GM19438 (cell line): ENCODE data around the gene LMAN1.
A peak's percentile ranks its signal among the peaks of the same experiment; 100 is the strongest.

Experiments
- ATAC-seq: cut with Tn5 transposase; IDR thresholded peaks from one replicate; pipeline ENCODE4 v1.9.1; 2021; ENCODE audit warnings: low read depth; ENCODE audit not compliant: unreplicated experiment

LMAN1 gene, protein sequence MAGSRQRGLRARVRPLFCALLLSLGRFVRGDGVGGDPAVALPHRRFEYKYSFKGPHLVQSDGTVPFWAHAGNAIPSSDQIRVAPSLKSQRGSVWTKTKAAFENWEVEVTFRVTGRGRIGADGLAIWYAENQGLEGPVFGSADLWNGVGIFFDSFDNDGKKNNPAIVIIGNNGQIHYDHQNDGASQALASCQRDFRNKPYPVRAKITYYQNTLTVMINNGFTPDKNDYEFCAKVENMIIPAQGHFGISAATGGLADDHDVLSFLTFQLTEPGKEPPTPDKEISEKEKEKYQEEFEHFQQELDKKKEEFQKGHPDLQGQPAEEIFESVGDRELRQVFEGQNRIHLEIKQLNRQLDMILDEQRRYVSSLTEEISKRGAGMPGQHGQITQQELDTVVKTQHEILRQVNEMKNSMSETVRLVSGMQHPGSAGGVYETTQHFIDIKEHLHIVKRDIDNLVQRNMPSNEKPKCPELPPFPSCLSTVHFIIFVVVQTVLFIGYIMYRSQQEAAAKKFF

DNA sequence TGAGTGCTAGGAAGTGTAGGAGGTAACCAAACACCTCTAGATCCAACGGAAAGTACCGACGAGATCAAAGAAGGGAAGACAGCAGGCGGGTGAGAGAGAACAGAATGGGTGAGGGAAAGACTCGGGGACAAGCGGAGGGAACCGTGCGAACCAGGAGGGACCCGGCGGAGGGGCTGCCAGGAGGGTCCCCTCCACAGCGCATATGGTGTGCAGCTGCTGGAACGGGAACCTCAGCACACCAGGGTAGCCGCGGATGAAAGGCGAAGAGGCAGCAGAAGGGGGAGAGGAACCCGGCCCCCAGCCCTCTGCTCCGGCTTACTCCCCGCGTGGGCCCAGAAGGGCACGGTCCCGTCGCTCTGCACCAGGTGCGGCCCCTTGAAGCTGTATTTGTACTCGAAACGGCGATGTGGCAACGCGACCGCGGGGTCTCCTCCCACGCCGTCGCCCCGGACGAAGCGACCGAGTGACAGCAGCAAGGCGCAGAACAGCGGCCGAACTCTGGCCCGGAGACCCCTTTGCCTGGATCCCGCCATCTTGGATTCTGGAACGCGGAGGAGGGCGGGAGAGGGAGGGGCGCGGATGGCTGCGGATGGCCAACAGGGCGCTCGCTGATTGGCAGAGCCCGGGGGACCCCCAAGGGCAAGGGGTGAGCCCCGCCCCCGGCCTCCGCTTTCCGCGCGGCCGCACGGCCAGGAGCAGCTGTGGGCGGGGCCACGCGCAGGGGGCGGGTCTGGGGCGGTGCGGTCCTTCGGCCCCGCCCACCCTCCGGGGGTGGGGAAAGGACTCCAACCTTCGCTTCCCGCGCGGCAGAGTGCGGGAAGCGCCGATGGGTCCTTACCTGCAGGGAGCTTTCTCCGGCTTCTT, at the start of gene LMAN1:
Gene LMAN1, minus strand, starts transcription at position 554 of the 864 bp plus-strand sequence. Its CDS starts 21 bp downstream, at position 533.
- peak; percentile 91 for ATAC-seq

DNA sequence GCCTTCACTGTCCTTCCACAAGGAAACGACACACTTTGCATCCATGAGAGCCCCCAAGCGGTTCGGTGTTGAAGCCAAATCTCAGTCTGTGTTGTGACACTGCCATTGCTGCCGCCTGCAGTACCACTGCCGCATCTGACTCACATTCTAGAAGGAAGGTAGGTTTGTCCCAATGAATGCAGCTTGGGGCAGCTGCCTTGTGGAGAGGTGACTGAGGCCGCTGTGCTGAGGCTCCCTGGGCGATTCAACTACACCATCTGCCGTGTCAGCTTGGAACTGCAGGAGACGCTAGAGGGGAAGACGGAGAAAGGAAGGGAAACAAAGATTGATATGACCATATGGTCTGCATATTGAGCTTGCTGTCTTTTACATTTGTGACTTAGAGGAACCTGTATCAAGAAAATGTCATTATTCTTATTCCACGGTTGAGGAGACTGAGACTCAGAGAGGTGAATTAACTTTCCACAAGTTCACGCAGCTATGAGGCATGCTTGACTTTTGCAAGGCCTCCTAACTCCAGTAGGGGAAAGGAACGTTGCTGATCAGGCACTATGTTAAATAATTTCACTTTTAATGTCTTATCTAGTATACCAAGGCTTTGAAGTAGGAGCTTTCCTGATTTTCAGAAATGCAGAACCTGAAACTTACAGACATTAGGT, 43.5 kb upstream of the LMAN1 start:
- ATAC-seq, result peak; percentile 99

DNA sequence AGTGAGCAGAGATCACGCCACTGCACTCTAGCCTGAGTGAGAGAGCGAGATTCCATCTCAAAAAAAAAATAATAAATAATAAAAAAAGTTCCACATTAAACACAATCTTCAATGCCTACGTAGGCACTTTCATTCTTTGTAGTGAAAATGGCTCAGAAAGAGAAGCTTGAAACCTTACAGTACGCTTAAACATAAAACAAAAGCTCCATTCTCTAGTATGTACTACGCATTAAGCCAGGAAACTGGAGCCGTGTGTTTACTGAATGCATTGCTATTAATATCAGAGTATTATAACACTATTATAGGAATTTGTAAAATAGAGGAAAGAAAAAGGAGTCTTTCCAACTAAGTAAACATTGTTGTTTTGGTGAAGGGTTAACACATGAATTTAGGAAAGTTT, 41.3 kb upstream of the LMAN1 start:
- ATAC-seq, result no peak

DNA sequence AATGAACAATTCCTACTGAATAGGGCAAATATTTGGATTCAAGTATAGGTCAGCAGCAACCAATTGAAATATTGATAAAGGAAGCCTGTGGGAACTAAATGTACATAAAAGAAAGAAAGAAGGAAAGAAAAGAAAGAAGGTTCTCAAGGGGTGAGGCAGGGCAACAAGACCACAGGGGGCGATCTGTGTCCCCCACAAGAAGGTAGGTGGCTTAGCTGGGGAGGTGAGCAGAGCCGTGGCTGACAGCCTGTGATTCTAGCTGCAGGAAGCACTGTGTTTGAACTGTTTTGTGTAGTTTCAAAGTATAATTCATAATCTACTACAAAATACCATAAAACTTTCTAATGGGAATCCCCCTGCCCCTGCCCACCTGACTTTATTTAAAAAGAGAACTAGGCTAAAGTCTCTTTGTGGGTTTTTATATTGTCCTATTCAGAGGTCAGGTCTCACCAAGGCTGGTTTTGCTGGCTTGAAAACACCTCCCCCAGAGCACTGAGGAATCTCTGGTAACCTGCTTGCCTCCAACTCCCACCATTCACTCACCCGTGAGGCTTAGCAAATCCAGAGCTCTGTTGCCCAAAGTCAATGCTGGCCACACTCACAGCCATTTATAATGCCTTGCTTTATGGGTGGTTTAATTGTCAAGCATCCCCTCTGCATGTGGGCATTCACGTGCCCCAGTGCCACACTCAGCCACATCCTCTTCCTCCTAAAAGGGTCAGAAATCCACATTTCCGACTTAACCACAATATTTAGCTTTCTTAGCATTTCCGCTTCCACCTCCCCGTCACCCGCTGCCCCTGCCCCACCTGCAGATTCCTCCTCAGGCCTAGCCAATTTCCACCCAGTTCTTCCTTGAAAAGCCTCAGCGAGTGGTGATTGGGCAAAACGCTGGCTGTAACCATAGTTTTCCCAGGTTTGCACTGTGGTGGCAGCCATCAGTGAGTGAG, 36.4 kb upstream of the LMAN1 start:
- ATAC-seq, result no peak

DNA sequence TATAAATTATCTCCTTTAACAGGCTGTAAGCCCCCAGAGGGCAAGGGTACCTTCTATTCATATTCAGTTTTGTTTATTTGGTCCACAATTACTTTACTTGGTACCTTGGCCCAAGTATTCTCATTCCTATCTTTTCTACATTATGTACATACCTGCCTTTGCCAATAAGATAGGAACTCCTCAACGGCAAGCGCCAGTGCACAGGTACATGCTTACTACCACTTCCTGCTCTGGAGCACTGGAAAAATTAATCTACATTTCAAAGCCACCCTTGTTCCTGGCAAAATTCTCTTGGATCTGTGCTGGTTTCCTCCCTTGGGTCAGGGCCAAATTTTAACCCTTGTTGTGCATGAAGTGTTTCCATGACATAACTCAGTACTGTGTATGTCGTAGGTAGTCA, 34.3 kb upstream of the LMAN1 start:
- no peak for ATAC-seq

DNA sequence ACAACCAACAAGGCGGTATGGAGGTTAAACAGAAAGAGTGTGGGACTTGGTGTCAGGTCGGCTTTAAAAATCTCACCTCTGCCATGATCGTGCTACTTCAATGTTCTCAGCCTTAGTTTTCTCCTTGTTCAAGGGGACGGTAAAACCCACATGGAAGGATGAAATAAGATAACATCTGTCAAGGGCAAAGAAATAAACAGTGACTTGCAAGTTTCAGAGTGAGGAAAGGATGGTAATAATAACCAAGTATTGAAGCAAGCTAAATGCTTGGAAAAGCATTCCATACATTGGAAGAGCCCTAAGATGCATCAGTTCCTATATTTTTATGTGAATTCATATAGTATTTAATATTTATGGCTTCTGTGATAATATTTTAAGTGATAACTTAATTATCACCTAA, 29.8 kb upstream of the LMAN1 start:
- no peak for ATAC-seq

DNA sequence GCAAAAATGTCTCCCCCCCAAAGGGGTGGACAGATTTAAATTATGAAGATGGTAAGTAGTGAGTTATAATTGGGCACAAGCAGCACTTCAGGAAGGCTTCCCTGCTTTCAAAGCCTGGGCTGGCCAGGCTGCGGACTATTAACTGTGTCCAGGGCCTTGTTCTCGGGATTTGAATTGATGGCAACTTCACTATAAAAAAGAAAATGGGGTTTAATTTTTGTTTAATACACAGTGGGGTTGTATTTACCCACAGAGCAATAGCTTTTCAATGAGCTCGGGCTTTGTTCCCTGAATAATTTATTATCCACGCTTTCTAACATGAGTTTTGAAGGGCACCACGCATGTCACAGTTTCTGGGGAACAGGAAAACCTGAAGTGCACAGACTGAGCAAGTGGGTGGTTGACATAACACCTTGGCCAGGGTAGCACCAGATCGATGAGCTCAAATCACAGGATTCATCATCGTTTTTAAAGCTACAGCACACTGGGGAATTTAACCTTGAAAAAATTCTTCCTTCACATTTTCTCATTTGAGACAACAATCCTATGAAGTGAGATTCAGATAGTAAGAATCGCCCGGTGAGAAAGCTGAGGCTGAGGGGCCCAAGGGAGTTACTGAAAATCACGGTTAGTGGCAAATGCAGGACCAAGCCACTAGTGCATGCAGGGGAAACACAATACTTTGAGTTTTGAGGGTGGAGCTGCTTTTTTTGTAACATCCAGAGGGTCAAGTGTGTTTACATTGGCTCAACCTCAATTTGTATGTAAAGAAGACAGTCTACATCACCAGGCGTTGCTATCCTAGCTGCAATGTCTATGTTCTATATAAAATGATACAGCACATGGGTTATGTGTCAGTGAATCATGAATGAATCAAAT, 28.9 kb upstream of the LMAN1 start:
- no peak for ATAC-seq

DNA sequence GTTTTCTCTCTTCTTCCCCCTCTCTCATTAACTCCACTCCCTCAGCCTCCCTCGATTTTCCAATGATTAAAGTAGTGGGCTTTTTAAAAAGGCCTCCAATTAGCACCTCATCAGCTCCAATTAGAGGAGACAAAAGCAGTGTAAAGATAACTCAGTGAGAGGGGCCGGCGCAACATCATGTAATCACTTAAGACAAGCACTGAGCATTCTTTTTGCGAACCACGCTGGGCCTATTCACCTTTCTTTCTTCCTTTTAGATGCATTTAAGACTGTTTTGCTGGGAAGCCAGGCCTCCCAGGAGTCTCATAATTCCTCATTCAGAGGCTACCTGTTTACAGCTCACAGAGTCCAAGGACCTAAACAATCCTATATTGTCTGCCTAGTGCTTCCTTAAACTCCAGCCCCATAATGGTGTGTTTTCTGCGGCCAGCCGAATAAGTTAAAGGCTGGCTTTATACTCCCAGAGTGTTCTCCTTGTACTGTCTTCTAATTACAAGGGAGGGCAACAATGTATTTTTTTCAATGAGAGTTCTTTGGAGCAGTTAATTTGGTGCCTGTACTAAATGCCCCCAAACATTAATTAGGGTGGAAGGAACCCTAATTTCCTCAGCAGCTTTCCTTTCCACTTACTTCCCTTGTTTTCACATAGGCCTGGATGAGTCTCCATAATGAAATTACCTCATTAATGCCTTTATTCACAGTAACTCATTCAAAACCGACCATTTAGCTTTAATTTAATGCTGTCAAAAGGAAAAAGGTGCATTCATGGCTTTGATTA, 28.0 kb upstream of the LMAN1 start:
- no peak for ATAC-seq

DNA sequence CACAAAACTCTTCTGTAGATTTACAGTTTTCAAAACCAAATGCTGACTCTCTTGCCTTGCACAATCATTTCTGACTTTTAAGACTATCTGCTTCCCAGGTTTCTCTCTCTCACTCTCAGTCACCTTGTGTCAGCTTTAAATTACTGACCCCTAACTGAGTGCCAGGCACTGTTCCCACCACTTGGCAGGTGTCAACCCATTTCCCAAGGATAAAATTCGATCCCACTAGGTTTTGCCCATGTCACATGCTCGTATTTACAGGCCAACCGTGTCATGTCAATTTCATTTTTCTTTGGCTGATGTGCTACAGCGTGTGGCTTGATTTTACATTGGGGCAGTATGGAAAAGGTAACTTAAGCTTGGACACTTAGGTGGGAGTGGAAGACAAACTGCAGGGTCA, 26.1 kb upstream of the LMAN1 start:
- no peak for ATAC-seq

DNA sequence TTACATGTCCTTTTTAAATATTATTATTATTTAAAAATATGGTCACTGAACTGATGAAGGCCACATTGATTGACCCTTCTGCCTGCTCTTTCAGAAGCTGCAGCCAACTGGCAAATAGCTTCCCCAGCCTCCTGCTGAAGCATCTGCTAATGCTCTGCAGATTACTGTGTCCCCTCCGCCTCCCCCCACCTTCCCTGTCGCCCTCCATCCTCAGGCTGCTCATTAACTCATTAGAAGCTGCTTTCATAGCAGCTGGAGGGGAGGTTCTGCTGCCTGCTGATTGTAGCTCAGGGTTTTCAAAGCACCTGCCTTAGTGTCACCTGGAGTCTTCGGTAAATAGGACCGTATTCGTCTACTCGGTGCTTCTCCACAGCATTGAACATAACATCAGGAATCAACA, 24.8 kb upstream of the LMAN1 start:
- no peak for ATAC-seq

DNA sequence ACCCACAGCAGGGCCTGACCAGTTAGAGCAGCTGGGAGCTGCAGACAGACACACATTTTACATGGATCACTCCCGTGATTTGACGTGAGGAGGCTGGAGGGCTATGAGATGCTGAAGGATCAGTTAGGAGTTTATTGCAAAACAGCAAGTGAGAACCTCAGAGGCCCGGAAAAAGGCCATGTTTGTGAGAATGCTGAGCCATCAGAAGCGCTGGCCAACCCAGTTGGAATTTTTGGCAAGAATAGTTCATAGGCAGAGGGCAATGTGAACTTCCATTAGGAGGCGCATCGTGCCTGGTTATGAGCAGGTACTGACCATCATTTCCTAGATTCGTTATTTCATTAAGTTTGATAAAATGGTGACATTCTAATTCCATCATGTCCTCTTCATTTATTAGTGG, 23.3 kb upstream of the LMAN1 start:
- no peak for ATAC-seq

DNA sequence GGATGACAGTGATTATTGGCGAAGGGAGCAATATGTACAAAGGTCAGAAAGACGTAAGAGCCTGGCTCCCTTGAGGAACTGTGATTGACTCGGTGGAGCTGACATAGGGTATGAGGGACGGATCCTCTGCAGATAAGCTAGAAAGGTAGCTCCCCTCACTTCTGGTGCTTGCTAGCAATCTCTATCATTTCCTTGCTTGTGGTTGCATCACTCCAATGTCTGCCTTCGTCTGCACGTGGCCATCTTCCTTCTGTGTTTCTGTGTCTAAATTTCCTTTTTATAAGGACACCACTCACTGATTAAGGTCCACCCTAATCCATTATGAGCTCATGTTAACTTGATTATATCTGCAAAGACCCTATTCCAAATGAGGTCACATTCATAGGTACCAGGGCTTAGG, 22.9 kb upstream of the LMAN1 start:
- ATAC-seq, result no peak

DNA sequence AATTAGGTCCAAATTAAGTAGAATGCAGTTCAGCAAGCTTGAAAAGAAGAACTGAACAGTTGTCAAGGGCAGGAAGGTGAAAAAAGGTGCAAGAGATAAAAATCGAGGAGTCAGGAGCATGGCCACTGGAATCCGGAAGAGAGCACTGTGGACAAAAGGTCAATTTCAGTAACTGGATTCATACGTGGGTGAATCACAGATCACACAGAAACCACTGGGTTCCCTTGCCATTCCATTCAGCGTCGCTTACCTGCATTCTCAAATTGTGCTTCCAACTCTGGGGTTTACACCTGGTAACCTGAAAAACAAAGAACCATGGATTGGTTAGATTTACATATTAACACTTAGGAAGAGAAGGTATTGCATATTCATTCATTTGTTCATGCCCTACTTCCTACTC, 21.6 kb upstream of the LMAN1 start:
- no peak for ATAC-seq

DNA sequence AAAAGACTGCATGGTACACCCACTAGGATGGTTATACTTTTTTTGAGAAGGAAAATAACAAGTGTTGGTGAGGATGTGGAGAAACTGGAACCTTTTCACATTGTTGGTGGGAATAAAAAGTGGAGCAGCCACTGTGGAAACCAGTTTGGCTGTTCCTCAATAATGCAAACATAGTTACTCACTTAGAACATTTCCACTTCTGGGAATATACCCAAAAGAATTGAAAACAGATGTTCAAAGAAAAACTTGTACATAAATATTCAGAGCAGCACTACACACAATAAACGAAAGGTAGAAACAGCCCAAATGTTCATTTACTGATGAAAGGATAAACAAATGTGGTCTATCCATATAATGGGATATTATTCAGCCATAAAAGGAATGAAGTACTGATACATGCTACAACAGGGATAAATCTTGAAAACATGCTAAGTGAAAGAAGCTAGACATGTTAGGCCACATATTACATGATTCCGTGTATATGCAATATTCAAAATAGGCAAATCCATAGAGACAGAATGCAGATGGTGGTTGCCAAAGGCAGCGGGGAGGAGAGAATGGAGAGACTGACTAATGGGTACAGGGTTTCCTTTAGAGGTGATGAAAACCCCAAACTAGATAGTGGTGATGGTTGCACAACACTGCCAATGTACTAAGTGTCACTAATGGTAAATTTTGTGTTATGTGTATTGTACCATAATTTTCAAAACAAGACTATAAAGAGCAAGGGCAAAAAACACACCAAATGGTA, 20.9 kb upstream of the LMAN1 start:
- ATAC-seq, result no peak

DNA sequence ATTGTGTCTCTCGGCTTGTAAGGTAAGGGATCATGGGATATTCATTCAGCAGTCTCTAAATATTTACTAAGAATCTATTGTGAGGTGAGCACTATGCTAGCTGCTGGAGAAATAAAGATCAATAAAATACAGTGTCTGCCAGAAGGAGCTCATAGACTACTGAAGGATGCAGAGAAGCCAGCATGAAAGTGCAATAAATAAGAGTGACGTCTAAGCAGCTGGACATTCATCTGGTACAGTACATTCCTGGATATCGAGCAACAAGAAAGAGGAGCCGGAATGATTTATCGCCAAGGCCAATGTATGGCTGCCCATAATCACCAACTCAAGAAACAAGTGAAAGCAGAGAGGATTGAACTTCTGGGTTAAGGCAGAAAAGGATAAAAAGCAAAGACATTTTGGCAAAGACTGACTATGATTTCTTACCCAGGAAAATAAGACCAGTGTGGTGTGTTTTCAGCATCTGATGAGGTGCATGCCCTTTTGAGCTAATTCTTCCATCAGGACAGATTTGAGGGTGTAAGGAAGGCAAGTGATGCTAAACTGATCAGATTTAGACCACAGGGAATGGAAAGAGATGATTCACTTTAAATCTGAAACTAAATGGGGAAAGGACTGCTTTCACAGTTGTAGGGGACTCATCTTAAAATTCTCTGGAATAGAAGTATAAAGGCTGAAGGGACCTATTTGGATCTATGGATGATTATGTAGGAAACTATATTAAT, 18.7 kb upstream of the LMAN1 start:
- no peak for ATAC-seq

DNA sequence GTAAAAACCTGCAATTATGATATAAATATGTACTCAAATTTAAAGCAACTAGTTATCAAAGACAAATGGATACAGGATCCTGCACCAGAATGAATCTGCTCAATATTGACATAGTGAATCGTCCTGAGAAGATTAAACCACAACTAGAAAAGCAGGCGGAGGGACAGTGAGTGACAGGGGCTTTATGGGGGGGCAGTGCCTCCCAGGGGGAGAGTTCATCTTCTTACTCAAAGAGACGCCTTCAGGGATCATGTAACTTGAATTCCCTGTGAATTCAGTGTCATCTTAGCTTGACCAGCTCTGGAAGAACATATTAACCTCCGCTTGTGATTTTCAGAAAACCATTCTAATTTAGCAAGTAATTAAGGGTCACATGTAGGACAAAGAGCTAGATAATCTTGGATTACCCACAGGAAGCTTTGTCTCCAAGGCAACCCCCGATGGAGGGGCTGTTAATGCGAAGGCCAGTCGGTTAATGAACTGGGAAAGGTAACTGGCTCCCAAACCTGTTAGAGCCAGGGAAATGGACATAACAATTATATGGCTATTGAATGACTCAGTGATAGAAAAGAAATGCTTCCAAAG, 17.4 kb upstream of the LMAN1 start:
- ATAC-seq, result no peak

DNA sequence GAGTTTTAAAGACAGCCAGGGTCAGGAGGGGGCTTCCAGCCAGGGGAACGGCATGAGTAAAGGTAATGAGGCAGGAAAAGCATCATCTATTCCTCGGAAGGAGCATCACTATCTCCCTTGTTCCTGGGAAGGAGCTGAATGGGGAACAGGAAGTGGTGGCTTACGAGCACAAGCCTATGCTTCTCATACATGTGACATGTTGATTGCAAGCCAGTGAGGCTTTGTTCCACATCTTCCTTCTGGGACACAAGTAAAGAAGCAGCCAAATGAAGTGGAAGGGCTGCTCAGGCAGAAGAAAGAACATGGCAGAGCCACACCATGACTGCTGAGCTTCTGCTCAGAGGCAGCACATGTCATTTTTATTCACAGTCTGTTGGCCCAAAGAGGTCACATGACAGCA, 15.1 kb upstream of the LMAN1 start:
- ATAC-seq, result no peak
